Kidney epithelial cell (primary cell): ENCODE results near the gene MORC1. TPM values are rescaled to one million over a fixed set of nuclear protein-coding genes. Genes with fewer than 3 reads are reported as not detected.

Experiments used
- DNase-seq: peaks from one replicate; pipeline ENCODE4 v3.0.0-alpha.2; 2010; ENCODE audit warnings: low read depth
- H3K27me3 ChIP-seq: 2 replicates; pipeline ENCODE4 v1.6.0; 2011; ENCODE audit warnings: low read length; ENCODE audit not compliant: control insufficient read depth, insufficient read depth
- H3K36me3 ChIP-seq: 2 replicates; pipeline ENCODE4 v1.5.1; 2011; ENCODE audit warnings: low read length; ENCODE audit not compliant: control insufficient read depth, insufficient read depth
- H3K4me3 ChIP-seq: 2 replicates; pipeline ENCODE4 v1.5.1; 2011; ENCODE audit warnings: low read depth, mild to moderate bottlenecking, control low read depth, low read length
- total RNA-seq: library from RNA; depleted of rRNA; stranded (reverse); fragments of >200 nt; gene quantifications from 2 replicates; pipeline ENCODE4 v1.2.3, GENCODE V29; 2015
- TF ChIP-seq, protein P1 (sequence below): IDR thresholded peaks from 2 replicates; pipeline ENCODE4 v1.5.1; 2011; ENCODE audit warnings: mild to moderate bottlenecking, moderate library complexity, low read length, control low read depth, inconsistent platforms; ENCODE audit not compliant: insufficient read depth, poor library complexity, severe bottlenecking

MORC1 gene
- total RNA-seq, 1 donor from 2014 or later = not detected

GRCh38 chr3:108998436-108998835 is 119.5 kb downstream of the MORC1 start:
- no peak overlapping the region for H3K4me3 ChIP-seq
- DNase-seq = no peak
- H3K36me3 ChIP-seq = no peaks in the 10 kb centered on the region
- H3K27me3 ChIP-seq = no peaks in the 10 kb centered on the region
- TF ChIP-seq, protein P1, sequence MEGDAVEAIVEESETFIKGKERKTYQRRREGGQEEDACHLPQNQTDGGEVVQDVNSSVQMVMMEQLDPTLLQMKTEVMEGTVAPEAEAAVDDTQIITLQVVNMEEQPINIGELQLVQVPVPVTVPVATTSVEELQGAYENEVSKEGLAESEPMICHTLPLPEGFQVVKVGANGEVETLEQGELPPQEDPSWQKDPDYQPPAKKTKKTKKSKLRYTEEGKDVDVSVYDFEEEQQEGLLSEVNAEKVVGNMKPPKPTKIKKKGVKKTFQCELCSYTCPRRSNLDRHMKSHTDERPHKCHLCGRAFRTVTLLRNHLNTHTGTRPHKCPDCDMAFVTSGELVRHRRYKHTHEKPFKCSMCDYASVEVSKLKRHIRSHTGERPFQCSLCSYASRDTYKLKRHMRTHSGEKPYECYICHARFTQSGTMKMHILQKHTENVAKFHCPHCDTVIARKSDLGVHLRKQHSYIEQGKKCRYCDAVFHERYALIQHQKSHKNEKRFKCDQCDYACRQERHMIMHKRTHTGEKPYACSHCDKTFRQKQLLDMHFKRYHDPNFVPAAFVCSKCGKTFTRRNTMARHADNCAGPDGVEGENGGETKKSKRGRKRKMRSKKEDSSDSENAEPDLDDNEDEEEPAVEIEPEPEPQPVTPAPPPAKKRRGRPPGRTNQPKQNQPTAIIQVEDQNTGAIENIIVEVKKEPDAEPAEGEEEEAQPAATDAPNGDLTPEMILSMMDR = no peak

DNA sequence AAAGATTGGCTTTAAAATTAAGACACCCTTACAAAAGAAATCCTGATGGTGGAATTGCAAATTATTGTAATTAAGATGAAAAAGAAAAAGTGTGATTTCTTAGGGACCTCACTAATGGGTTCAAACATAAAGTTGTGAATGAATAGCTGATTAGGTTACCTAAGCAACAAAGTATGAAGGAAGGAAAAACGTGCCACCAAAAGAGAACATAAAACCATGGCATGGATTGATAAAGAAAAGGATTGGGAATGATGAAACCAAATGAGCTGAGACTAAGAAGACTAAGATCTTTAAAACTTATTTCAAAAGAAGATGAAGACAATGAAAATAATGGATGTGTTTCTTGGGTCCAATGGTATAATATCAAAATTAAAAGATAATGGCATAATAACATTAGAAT is 132.1 kb downstream of the MORC1 start:
- no peak for DNase-seq
- Histone ChIP-seq H3K4me3 (no peak overlapping the region), H3K36me3 (no peaks in the 10 kb centered on the region), H3K27me3 (no peaks in the 10 kb centered on the region)
- TF ChIP-seq, protein P1 = no peak

DNA sequence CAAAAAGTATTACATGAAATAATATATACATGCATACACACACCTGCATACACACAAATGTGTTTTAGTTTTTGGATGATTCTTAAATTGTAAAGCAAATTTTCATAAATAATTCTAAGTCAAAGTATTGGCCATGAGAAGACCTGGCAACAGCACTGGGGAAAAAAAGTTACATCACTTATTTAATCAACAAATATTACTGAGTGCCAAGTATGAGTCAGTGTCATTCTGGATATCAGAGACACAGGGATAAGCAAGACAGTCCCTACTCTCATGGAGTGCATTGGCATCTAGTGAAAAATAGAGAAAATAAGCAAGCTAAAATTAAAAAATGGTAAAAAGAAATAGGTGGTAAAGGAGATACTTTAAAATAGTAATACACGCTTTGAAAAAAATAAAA is 134.9 kb downstream of the MORC1 start:
- no peaks in the 10 kb centered on the region for H3K27me3 ChIP-seq
- TF ChIP-seq, protein P1 = no peak
- no peak for DNase-seq
- no peaks in the 10 kb centered on the region for H3K36me3 ChIP-seq
- no peak overlapping the region for H3K4me3 ChIP-seq

GRCh38 chr3:108976058-108976457 is 141.9 kb downstream of the MORC1 start:
- Histone ChIP-seq H3K4me3 (no peak overlapping the region), H3K36me3 (no peaks in the 10 kb centered on the region), H3K27me3 (no peaks in the 10 kb centered on the region)
- DNase-seq = no peak
- TF ChIP-seq, protein P1 = no peak

DNA sequence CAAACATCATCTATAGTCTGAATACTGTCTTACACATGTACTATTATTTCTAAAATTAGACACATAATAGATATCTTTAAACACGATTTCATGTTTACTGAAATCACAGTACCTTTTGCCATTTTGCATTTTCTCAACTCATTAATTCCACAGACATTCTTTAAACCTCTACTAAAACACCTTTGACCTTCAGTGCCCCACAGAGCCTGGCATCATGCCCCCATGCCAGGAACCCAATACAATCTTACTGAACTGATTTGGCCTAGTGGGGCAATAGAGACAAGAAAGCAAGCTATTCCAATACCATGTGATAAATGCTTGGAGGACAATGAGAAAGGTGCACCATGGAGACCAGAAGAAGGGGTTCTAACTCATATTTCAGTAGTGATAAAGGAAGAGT is 144.9 kb downstream of the MORC1 start:
- Histone ChIP-seq H3K4me3 (no peak overlapping the region), H3K36me3 (no peaks in the 10 kb centered on the region), H3K27me3 (no peaks in the 10 kb centered on the region)
- TF ChIP-seq, protein P1 = no peak
- DNase-seq = no peak

GRCh38 chr3:108972482-108972881 is 145.5 kb downstream of the MORC1 start:
- Histone ChIP-seq H3K27me3 (no peaks in the 10 kb centered on the region), H3K36me3 (no peaks in the 10 kb centered on the region), H3K4me3 (no peak overlapping the region)
- DNase-seq = no peak
- TF ChIP-seq, protein P1 = no peak
